ENCODE measurements around the gene USP10. TPM values are rescaled to one million over a fixed set of nuclear protein-coding genes. Genes with fewer than 3 reads are reported as not detected.

USP10 gene
- total RNA-seq, 4 donors from 2014 or later = 23.6 to 56.8 (median 45.4) TPM

DNA sequence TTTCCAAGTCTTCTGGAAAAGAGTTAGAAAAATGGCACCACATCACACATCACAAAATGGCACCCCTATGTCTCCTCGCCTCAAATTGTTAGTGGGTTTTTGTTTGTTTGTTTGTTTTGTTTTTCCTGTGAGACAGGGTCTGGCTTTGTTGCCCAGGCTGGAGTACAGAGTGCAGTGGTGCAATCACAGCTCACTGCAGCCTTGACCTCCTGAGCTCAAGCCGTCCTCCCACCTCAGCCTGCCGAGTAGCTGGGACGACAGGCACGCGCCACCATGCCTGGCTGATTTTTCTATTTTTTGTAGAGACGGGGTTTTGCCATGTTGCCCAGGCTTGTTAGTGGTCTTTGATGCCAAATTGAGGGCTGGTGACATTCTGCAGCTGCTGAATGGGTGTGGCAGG, 116.2 kb downstream of the USP10 start:
- Histone ChIP-seq H3K4me1 (peaks cover 0 to 14% (median 12%) of the 10 kb centered on the region in 4 donors), H3K4me3 (no peak overlapping the region), H3K27me3 (peaks cover 23% of the 10 kb centered on the region), H3K9me3 (no peaks in the 10 kb centered on the region), H3K36me3 (no peaks in the 10 kb centered on the region), H3K27ac (no peak overlapping the region)
- in situ Hi-C loops (cut with MboI; ENCODE audit: low pct_ligation_motif_present in 1 of 4, low pct_unique_long_range_greater_than_20kb in 1 of 4, low sequenced_read_pairs in 3 of 4) (no loop called here), intact Hi-C loops (cut with DNase I; ENCODE audit: low total_unique reads) (no loop called here)
- TF ChIP-seq, protein P1, sequence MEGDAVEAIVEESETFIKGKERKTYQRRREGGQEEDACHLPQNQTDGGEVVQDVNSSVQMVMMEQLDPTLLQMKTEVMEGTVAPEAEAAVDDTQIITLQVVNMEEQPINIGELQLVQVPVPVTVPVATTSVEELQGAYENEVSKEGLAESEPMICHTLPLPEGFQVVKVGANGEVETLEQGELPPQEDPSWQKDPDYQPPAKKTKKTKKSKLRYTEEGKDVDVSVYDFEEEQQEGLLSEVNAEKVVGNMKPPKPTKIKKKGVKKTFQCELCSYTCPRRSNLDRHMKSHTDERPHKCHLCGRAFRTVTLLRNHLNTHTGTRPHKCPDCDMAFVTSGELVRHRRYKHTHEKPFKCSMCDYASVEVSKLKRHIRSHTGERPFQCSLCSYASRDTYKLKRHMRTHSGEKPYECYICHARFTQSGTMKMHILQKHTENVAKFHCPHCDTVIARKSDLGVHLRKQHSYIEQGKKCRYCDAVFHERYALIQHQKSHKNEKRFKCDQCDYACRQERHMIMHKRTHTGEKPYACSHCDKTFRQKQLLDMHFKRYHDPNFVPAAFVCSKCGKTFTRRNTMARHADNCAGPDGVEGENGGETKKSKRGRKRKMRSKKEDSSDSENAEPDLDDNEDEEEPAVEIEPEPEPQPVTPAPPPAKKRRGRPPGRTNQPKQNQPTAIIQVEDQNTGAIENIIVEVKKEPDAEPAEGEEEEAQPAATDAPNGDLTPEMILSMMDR (IDR thresholded peaks at IDR 0.05) = no peak
- TF ChIP-seq EP300 (IDR thresholded peaks at IDR 0.05; ENCODE audit: low read depth) (no peak), POLR2AphosphoS5 (IDR thresholded peaks at IDR 0.05) (no peak), POLR2A (IDR thresholded peaks at IDR 0.05) (no peak)
- no peak for DNase-seq
- 84 to 100% methylated on average over 1 to 7 of the region's 7 CpGs for WGBS, 2 donors (ENCODE audit: low coverage in 1 of 2)

- H3K4me1 ChIP-seq = peaks cover 0 to 14% (median 12%) of the 10 kb centered on the region in 4 donors
- no peak overlapping the region for H3K27ac ChIP-seq
- no peak overlapping the region for H3K4me3 ChIP-seq
- intact Hi-C loops (cut with DNase I; ENCODE audit: low total_unique reads) = no loop called here
- H3K36me3 ChIP-seq = no peaks in the 10 kb centered on the region
- TF ChIP-seq POLR2AphosphoS5 (IDR thresholded peaks at IDR 0.05) (no peak), POLR2A (IDR thresholded peaks at IDR 0.05) (no peak), EP300 (IDR thresholded peaks at IDR 0.05; ENCODE audit: low read depth) (no peak)
- TF ChIP-seq, protein P1 (IDR thresholded peaks at IDR 0.05) = no peak
- H3K9me3 ChIP-seq = no peaks in the 10 kb centered on the region
- in situ Hi-C loops (cut with MboI; ENCODE audit: low pct_ligation_motif_present in 1 of 4, low pct_unique_long_range_greater_than_20kb in 1 of 4, low sequenced_read_pairs in 3 of 4) = no loop called here
- DNase-seq = no peak
- WGBS, 2 donors (ENCODE audit: low coverage in 1 of 2) = 58% methylated on average over 10 of the region's 10 CpGs; no CpG with 5 or more reads in 1 of the 2 donors
- H3K27me3 ChIP-seq = peaks cover 26% of the 10 kb centered on the region
Observed at GRCh38 chr16:84816485-84816884, 116.7 kb downstream of the USP10 start.

DNA sequence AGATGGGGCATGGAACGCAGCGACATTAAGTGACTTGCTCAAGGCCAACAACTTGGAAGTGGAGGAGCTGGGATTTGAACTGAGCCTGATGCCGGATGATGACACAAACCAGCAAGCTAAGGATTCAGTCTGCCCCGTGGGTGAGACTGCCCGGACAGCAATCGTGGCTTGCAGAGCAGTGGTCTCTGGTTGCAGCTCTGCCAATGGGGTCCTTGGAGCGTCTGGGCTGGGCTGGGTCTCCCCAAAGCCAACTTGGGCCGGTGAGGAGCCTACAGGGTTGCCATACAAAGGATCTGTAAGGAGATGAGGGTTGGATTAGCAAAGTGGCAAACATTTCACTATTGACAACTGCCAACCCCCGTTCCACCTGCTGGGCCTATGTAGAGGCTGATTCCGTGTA, 117.4 kb downstream of the USP10 start:
- no peak for DNase-seq
- intact Hi-C loops (cut with DNase I; ENCODE audit: low total_unique reads) (no loop called here), in situ Hi-C loops (cut with MboI; ENCODE audit: low pct_ligation_motif_present in 1 of 4, low pct_unique_long_range_greater_than_20kb in 1 of 4, low sequenced_read_pairs in 3 of 4) (no loop called here)
- Histone ChIP-seq H3K27ac (no peak overlapping the region), H3K27me3 (peaks cover 33% of the 10 kb centered on the region), H3K36me3 (no peaks in the 10 kb centered on the region), H3K4me3 (no peak overlapping the region), H3K4me1 (peaks cover 0 to 14% (median 12%) of the 10 kb centered on the region in 4 donors), H3K9me3 (no peaks in the 10 kb centered on the region)
- TF ChIP-seq EP300 (IDR thresholded peaks at IDR 0.05; ENCODE audit: low read depth) (no peak), POLR2A (IDR thresholded peaks at IDR 0.05) (no peak)
- 85 to 100% methylated on average over 2 to 10 of the region's 10 CpGs for WGBS, 2 donors (ENCODE audit: low coverage in 1 of 2)

- no peak for TF ChIP-seq POLR2A (IDR thresholded peaks at IDR 0.05)
- no peak for TF ChIP-seq EP300 (IDR thresholded peaks at IDR 0.05; ENCODE audit: low read depth)
- TF ChIP-seq POLR2AphosphoS5 (IDR thresholded peaks at IDR 0.05) = no peak
- TF ChIP-seq, protein P1 (IDR thresholded peaks at IDR 0.05) = no peak
- Histone ChIP-seq H3K27me3 (peaks cover 37% of the 10 kb centered on the region), H3K9me3 (no peaks in the 10 kb centered on the region), H3K4me1 (peaks cover 0 to 14% (median 12%) of the 10 kb centered on the region in 4 donors), H3K4me3 (no peak overlapping the region), H3K27ac (no peak overlapping the region), H3K36me3 (no peaks in the 10 kb centered on the region)
- intact Hi-C loops (cut with DNase I; ENCODE audit: low total_unique reads) (no loop called here), in situ Hi-C loops (cut with MboI; ENCODE audit: low pct_ligation_motif_present in 1 of 4, low pct_unique_long_range_greater_than_20kb in 1 of 4, low sequenced_read_pairs in 3 of 4) (no loop called here)
- no peak for DNase-seq
- 63% methylated on average over 2 of the region's 2 CpGs; no CpG with 5 or more reads in 1 of the 2 donors for WGBS, 2 donors (ENCODE audit: low coverage in 1 of 2)
Observed at GRCh38 chr16:84817613-84818012, 117.8 kb downstream of the USP10 start.

DNA sequence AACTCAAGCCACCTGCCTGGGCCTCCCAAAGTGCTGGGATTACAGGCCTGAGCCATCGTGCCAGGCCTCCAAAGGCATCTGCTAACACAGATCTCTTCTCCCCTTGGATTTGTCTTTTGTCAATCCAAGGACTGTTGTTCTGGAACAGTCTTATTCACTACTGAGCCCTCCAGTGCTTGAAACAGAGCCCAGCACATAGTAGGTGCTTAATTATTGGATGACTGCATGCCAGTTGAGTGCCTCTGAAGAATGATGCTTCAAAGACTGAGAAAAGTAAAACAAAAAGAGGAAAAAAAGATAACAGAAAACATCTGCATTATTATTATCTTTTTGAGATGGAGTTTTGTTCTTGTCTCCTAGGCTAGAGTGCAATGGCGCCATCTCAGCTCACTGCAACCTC, 118.3 kb downstream of the USP10 start:
- WGBS, 2 donors (ENCODE audit: low coverage in 1 of 2) = 68% methylated on average over 2 of the region's 2 CpGs; no CpG with 5 or more reads in 1 of the 2 donors
- TF ChIP-seq POLR2AphosphoS5 (IDR thresholded peaks at IDR 0.05) (no peak), POLR2A (IDR thresholded peaks at IDR 0.05) (no peak), EP300 (IDR thresholded peaks at IDR 0.05; ENCODE audit: low read depth) (no peak)
- TF ChIP-seq, protein P1 (IDR thresholded peaks at IDR 0.05) = no peak
- Histone ChIP-seq H3K36me3 (no peaks in the 10 kb centered on the region), H3K27me3 (peaks cover 37% of the 10 kb centered on the region), H3K4me1 (peaks cover 0 to 17% (median 12%) of the 10 kb centered on the region in 4 donors), H3K4me3 (no peak overlapping the region), H3K27ac (no peak overlapping the region), H3K9me3 (no peaks in the 10 kb centered on the region)
- no peak for DNase-seq
- intact Hi-C loops (cut with DNase I; ENCODE audit: low total_unique reads) = no loop called here
- in situ Hi-C loops (cut with MboI; ENCODE audit: low pct_ligation_motif_present in 1 of 4, low pct_unique_long_range_greater_than_20kb in 1 of 4, low sequenced_read_pairs in 3 of 4) = no loop called here

Measured in transverse colon (tissue), 4 donors.